ENCODE data around the gene TOR3A.

TOR3A gene

DNA sequence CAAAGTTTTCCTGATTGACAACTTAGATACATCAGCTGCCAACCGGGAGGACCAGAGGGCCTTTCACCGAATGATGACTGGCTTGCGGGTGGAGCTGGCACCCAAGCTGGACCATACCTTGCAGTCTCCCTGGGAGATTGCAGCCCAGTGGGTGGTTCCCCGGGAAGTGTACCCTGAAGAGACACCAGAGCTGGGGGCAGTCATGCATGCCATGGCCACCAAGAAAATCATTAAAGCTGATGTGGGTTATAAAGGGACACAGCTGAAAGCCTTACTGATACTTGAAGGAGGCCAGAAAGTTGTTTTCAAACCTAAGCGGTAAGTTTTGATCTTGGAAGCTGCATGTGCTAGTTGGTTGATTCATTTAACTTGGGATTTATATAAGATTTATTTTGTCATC, 38.0 kb upstream of the TOR3A start:
- H3K27me3 ChIP-seq, result no peaks in the 10 kb centered on the region
- H4K20me1 ChIP-seq, result peaks cover 43% of the 10 kb centered on the region; the same call in 1 of the 2 replicates
- H3K4me2 ChIP-seq, result no peak overlapping the region
- H3K9me3 ChIP-seq, result peaks cover 41% of the 10 kb centered on the region
- peaks cover 6% of the 10 kb centered on the region; the same call in 1 of the 2 replicates for H3K4me1 ChIP-seq
- H3K36me3 ChIP-seq, result peaks cover 52% of the 10 kb centered on the region
- H3K4me3 ChIP-seq, result no peak overlapping the region
- no peak for TF ChIP-seq Cebpa-rat (IDR thresholded peaks at IDR 0.05)
- no peak overlapping the region for H3K9ac ChIP-seq
- no peak overlapping the region for H3K27ac ChIP-seq

DNA sequence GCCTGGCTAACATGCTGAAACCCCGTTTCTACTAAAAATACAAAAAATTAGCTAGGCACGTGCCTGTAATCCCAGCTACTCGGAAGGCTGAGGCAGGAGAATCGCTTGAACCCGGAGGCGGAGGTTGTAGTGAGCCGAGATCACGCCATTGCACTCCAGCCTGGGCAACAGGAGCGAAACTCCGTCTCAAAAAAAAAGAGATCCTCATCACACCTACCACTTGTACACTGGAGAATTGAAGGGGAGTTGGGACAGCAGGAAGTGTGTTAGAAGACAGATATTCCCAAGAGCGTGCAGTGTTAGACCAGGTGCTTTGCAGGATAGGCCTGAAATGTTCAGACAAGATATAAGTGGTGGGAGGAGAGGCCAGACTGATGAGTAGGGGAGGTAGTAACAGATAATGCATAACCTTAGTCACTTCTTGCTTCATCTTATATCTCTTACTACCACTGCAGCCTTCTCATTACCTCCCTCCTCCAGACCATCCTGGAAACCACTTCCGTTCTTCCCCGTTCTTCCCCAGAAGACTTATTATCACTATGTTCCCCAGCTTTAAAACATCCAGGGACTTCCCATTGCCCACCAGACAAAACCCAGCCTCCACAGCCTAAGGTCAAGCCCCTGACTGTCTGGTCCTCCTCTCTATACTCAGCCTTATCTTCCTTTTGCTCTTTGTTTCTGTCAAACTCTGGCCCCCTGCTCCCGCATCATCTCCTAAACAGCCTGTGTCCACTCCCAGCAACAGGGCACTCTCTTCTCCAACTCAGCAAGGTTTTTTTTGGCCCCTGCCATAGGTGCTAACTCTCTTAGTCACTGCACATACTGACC, 34.8 kb upstream of the TOR3A start:
- TF ChIP-seq Cebpa-rat (IDR thresholded peaks at IDR 0.05), result no peak
- Histone ChIP-seq H4K20me1 (peaks cover 38% of the 10 kb centered on the region; the same call in 1 of the 2 replicates), H3K27me3 (no peaks in the 10 kb centered on the region), H3K27ac (no peak overlapping the region), H3K9ac (no peak overlapping the region), H3K4me3 (no peak overlapping the region), H3K4me2 (no peak overlapping the region), H3K36me3 (peaks cover 56% of the 10 kb centered on the region), H3K9me3 (peaks cover 19% of the 10 kb centered on the region), H3K4me1 (peaks cover 6% of the 10 kb centered on the region; the same call in 1 of the 2 replicates)

- H3K4me1 ChIP-seq, result peaks cover 6% of the 10 kb centered on the region; the same call in 1 of the 2 replicates
- no peak overlapping the region for H3K4me2 ChIP-seq
- peaks cover 13% of the 10 kb centered on the region for H3K9me3 ChIP-seq
- H3K27ac ChIP-seq, result no peak overlapping the region
- H3K4me3 ChIP-seq, result no peak overlapping the region
- no peak overlapping the region for H3K9ac ChIP-seq
- H4K20me1 ChIP-seq, result peaks cover 32% of the 10 kb centered on the region; the same call in 1 of the 2 replicates
- H3K36me3 ChIP-seq, result peaks cover 50% of the 10 kb centered on the region
- H3K27me3 ChIP-seq, result no peaks in the 10 kb centered on the region
- TF ChIP-seq Cebpa-rat (IDR thresholded peaks at IDR 0.05), result no peak
These were observed 34.3 kb upstream of the TOR3A start for GRCh38 chr1:179047636-179047997.

- Histone ChIP-seq H3K36me3 (peaks cover 41% of the 10 kb centered on the region), H3K27ac (no peak overlapping the region), H3K27me3 (no peaks in the 10 kb centered on the region), H3K4me2 (no peak overlapping the region), H3K4me1 (peaks cover 5% of the 10 kb centered on the region; the same call in 1 of the 2 replicates), H3K9me3 (peaks cover 4% of the 10 kb centered on the region), H3K4me3 (no peak overlapping the region), H3K9ac (no peak overlapping the region), H4K20me1 (peaks cover 23% of the 10 kb centered on the region; the same call in 1 of the 2 replicates)
- no peak for TF ChIP-seq Cebpa-rat (IDR thresholded peaks at IDR 0.05)
These were observed 33.3 kb upstream of the TOR3A start for GRCh38 chr1:179048339-179049124.

DNA sequence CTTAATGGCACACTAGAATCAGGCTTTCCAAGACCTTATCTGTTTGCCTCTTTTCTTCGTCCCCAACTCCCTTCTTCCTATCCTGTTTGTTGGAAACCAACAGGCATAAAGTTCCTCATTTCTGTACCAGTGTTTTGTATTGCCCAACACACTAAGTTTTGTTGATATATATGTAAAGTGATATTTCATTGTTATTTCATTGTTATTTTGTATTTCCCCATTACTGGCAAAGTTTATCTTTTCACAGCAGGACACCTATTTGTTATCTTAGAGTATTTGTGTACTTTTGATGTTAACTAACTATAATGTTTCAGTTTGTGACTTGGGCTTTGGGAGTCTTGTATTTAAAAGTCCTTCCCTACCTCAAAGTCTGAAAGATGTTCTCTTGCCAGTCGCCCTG, 29.1 kb upstream of the TOR3A start:
- H3K9ac ChIP-seq, result no peak overlapping the region
- no peak overlapping the region for H3K4me2 ChIP-seq

GRCh38 chr1:179053486-179053885, 28.4 kb upstream of the TOR3A start:
- H3K4me3 ChIP-seq, result no peak overlapping the region
- H3K27ac ChIP-seq, result no peak overlapping the region
- H3K27me3 ChIP-seq, result no peaks in the 10 kb centered on the region
- H3K4me2 ChIP-seq, result no peak overlapping the region
- peaks cover 53% of the 10 kb centered on the region for H3K36me3 ChIP-seq
- no peaks in the 10 kb centered on the region; the same call in 1 of the 2 replicates for H3K9me3 ChIP-seq
- no peaks in the 10 kb centered on the region for H3K4me1 ChIP-seq
- no peaks in the 10 kb centered on the region for H4K20me1 ChIP-seq
- no peak for TF ChIP-seq Cebpa-rat (IDR thresholded peaks at IDR 0.05)
- no peak overlapping the region for H3K9ac ChIP-seq

More for the DNA sequence above, 29.1 kb upstream of the TOR3A start:
- Histone ChIP-seq H3K27ac (no peak overlapping the region), H3K27me3 (no peaks in the 10 kb centered on the region), H4K20me1 (no peaks in the 10 kb centered on the region), H3K9me3 (no peaks in the 10 kb centered on the region; the same call in 1 of the 2 replicates), H3K36me3 (peaks cover 54% of the 10 kb centered on the region), H3K4me1 (no peaks in the 10 kb centered on the region), H3K4me3 (no peak overlapping the region)
- TF ChIP-seq Cebpa-rat (IDR thresholded peaks at IDR 0.05), result no peak

GRCh38 chr1:179055937-179056336, 25.9 kb upstream of the TOR3A start:
- Histone ChIP-seq H3K4me2 (no peak overlapping the region), H3K27ac (no peak overlapping the region)
- TF ChIP-seq Cebpa-rat (IDR thresholded peaks at IDR 0.05), result no peak

DNA sequence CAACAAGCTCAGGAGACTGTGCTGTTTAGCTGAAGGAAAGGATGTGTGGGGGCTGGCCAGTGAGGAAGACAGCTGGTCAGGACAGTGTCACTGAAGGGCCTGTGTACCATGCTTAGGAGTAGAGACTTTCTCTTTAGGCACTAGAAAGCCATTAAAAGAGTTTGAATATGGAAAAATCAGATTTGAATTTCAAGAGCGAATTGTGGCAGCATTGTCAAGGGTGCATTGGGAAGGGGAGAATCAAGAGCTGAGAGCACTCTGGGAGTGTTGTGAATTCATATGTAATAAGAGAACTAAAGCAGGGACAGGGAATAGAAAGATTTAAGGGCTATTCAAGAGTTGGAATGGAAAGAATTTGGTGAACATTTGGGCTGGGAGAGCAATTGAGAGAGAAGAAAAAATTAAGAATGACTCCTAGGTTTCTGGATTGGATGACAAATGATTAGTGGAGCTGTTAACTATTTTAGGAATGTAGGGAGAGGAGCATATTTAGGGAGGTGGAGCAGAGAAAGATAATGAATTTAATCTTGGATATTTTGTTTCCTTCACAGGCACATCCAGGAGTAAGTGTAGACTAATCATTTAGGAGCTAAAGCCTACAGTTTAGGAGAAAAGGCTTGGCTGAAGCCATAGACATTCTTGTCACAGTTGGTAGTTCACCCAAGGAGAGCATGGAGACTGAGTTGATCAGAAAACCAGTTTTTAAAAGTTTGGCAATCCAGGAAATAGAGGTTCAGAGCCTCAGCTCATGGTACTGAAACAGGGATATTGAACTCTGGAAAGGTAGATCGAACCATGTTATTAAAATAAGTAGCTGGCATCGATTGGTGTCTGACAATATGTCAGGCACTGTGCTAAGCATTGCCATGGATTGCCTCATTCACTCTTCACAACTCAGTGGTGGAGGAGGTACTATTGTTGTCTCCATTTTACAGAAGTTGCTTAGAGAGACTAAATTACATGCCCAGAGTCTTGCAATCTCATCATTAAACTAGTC, 23.1 kb upstream of the TOR3A start:
- Histone ChIP-seq H3K4me3 (no peak overlapping the region), H3K4me2 (no peak overlapping the region)

More at GRCh38 chr1:179055937-179056336, 25.9 kb upstream of the TOR3A start:
- no peaks in the 10 kb centered on the region; the same call in 1 of the 2 replicates for H3K9me3 ChIP-seq
- no peaks in the 10 kb centered on the region for H4K20me1 ChIP-seq
- no peak overlapping the region for H3K4me3 ChIP-seq
- no peaks in the 10 kb centered on the region for H3K4me1 ChIP-seq
- H3K36me3 ChIP-seq, result peaks cover 52% of the 10 kb centered on the region
- H3K9ac ChIP-seq, result no peak overlapping the region
- H3K27me3 ChIP-seq, result no peaks in the 10 kb centered on the region

More for the DNA sequence above, 23.1 kb upstream of the TOR3A start:
- Histone ChIP-seq H3K36me3 (peaks cover 74% of the 10 kb centered on the region), H4K20me1 (no peaks in the 10 kb centered on the region), H3K27me3 (no peaks in the 10 kb centered on the region), H3K9ac (no peak overlapping the region), H3K27ac (no peak overlapping the region), H3K9me3 (no peaks in the 10 kb centered on the region; the same call in 1 of the 2 replicates), H3K4me1 (no peaks in the 10 kb centered on the region)
- no peak for TF ChIP-seq Cebpa-rat (IDR thresholded peaks at IDR 0.05)

Measured in BLaER1 (cell line).